ENCODE results near the gene EPS8L2. TPM values are rescaled to one million over a fixed set of nuclear protein-coding genes. Genes with fewer than 3 reads are reported as not detected.

Gene EPS8L2
- total RNA-seq, 1 donor from 2014 or later, result 155 TPM

GRCh38 chr11:765025-765801, 59.2 kb downstream of the EPS8L2 start:
- Histone ChIP-seq H3K9me3 (no peaks in the 10 kb centered on the region), H3K4me3 (no peak overlapping the region), H3K36me3 (peaks cover 69% of the 10 kb centered on the region), H3K27ac (no peak overlapping the region), H3K4me1 (no peaks in the 10 kb centered on the region), H3K27me3 (no peaks in the 10 kb centered on the region)
- intact Hi-C loops (cut with DNase I), result no loop called here
- TF ChIP-seq CTCF (IDR thresholded peaks at IDR 0.05), result peak; percentile 55
- ATAC-seq (peak; percentile 66), DNase-seq (no peak)

DNA sequence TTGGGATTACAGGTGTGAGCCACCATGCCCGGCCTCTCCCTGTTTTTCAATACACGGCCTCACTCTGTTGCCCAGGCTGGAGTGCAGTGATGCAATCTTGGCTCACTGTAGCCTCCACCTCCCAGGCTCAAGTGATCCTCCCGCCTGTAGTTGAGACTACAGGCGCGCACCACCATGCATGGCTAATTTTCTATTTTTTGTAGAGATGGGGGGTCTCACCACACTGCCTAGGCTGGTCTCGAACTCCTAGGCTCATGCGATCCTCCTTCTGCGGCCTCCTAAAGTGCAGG, 59.7 kb downstream of the EPS8L2 start:
- ATAC-seq (no peak), DNase-seq (no peak)
- peaks cover 69% of the 10 kb centered on the region for H3K36me3 ChIP-seq
- intact Hi-C loops (cut with DNase I), result no loop called here
- no peak for TF ChIP-seq CTCF (IDR thresholded peaks at IDR 0.05)
- no peaks in the 10 kb centered on the region for H3K4me1 ChIP-seq
- no peak overlapping the region for H3K4me3 ChIP-seq
- no peaks in the 10 kb centered on the region for H3K27me3 ChIP-seq
- no peaks in the 10 kb centered on the region for H3K9me3 ChIP-seq
- H3K27ac ChIP-seq, result no peak overlapping the region

DNA sequence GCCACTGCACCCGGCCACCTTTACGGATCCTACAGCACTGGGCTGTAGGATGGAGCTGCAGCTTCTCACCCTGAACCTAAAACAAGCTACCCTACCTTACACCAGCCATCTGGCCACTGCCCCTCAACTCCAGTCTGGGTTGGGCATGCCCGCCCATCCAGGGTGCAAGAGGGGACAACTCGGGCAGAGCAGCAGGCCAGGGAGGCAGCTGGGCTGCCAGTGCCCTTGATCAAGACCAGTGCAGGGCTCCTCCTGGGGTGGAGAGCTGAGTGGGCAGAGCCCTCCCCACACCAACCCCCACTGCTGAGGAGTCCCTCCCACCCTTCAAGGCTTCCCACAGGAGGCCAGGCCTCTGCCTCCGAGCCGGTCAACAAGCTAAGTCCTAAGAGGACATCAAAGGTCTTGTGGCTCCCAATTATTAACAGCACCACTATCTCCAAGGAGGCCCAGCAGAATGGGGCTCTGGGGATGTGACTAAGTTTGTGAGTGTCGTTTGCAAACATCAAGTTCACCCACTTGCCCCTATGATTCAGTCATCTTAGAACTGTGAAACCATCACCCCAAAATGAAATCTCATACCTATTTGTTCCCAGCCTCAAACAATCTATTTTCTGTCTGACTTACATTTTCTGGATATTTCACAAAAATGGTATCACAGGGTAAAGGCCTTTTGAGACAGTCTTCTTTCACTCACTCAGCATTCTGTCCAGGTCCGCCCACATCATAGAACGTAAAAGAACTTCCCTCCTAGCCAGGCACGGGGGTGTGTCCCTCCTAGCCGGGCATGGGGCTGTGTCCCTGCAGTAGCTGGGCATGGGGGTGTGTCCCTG, 60.3 kb downstream of the EPS8L2 start:
- no peak for TF ChIP-seq CTCF (IDR thresholded peaks at IDR 0.05)

GRCh38 chr11:766936-767210, 60.8 kb downstream of the EPS8L2 start:
- no peak for TF ChIP-seq CTCF (IDR thresholded peaks at IDR 0.05)
- H3K4me1 ChIP-seq, result no peaks in the 10 kb centered on the region
- no peak overlapping the region for H3K27ac ChIP-seq
- H3K9me3 ChIP-seq, result no peaks in the 10 kb centered on the region
- intact Hi-C loops (cut with DNase I), result no loop called here
- H3K4me3 ChIP-seq, result no peak overlapping the region
- ATAC-seq, result no peak
- H3K36me3 ChIP-seq, result peaks cover 68% of the 10 kb centered on the region
- H3K27me3 ChIP-seq, result no peaks in the 10 kb centered on the region
- no peak for DNase-seq

More for the DNA sequence above, 60.3 kb downstream of the EPS8L2 start:
- peaks cover 69% of the 10 kb centered on the region for H3K36me3 ChIP-seq
- H3K9me3 ChIP-seq, result no peaks in the 10 kb centered on the region
- ATAC-seq (no peak), DNase-seq (no peak)
- intact Hi-C loops (cut with DNase I), result no loop called here
- H3K4me3 ChIP-seq, result no peak overlapping the region
- no peak overlapping the region for H3K27ac ChIP-seq
- H3K4me1 ChIP-seq, result no peaks in the 10 kb centered on the region
- H3K27me3 ChIP-seq, result no peaks in the 10 kb centered on the region

DNA sequence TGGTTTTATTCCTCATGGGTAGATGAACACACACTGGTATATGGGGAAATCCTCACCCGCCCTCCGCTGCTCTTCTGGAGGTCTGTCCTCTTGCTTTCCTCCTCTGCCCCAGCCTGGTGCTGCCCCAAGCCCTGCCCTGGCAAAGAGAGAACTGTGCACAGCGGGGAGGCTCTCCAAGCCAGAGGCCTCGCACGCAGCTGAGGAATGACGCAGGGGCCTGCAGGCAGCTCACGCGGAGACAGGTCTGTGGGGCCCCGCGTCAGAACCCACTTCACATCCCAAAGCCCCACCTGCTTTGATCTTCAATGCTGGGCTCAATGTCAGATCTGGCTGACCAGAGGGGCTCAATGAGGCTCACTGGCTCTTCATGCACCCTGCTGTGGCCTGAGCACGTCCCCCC, 61.2 kb downstream of the EPS8L2 start:
- H3K4me1 ChIP-seq, result no peaks in the 10 kb centered on the region
- ATAC-seq (no peak), DNase-seq (no peak)
- no peaks in the 10 kb centered on the region for H3K27me3 ChIP-seq
- H3K9me3 ChIP-seq, result no peaks in the 10 kb centered on the region
- intact Hi-C loops (cut with DNase I), result no loop called here
- no peak overlapping the region for H3K4me3 ChIP-seq
- peaks cover 65% of the 10 kb centered on the region for H3K36me3 ChIP-seq
- H3K27ac ChIP-seq, result no peak overlapping the region
- TF ChIP-seq CTCF (IDR thresholded peaks at IDR 0.05), result no peak
